Measurements from ENCODE around the gene TUT1. TPM values are rescaled to one million over a fixed set of nuclear protein-coding genes. Genes with fewer than 3 reads are reported as not detected.
A peak's percentile ranks its signal among the peaks of the same experiment; 100 is the strongest.

The TUT1 gene
- total RNA-seq, 4 donors from 2014 or later, result 13.7 to 20.0 (median 16.1) TPM

DNA sequence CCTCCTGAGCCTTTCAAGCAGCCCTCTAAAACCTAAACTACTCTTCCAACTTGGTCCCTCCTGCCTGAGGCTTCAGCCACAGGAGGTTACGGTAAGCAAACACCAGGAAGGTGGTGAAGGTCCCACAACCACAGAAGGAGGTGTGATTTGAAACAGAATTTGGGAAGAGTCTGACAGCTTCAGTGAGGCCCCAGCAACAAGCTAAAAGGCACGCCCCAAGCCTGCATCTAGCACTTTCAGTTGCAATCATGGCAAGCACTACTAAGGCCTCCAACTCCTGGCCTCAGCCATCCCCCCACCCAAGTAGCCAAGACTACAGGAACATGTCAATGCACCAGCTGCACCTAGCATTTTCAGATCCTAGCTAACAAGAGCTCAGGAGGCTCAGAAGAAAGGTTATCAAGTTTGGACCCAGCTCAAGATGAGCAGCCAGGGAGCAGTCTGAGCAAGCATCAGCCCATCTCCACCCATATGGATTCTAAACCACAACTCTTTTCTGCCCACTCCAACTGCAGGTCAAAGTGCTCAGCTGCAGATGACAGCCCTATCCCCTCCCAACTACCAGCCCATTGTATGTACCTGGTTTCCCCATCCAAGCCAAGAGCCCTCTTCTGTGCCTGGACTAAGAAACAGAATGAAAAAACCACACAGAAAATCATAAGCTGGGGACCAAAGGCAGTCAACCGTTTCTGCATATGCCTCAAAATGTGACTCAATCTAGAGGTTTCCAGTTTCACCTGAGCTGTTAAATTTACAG is 34.3 kb downstream of the TUT1 start:
- WGBS, 2 donors, result 49 to 63% methylated on average over 3 of the region's 3 CpGs
- Histone ChIP-seq H3K4me1 (peaks cover 61 to 71% of the 10 kb centered on the region in 2 donors), H3K27ac (peak overlapping the region; percentile 83 to 96 (median 91)), H3K27me3 (no peaks in the 10 kb centered on the region), H3K36me3 (peaks cover 16 to 20% of the 10 kb centered on the region in 2 donors), H3K9me3 (no peaks in the 10 kb centered on the region), H3K4me3 (replicated peaks in 1 of 3) (no peak overlapping the region)
- TF ChIP-seq, protein P1, sequence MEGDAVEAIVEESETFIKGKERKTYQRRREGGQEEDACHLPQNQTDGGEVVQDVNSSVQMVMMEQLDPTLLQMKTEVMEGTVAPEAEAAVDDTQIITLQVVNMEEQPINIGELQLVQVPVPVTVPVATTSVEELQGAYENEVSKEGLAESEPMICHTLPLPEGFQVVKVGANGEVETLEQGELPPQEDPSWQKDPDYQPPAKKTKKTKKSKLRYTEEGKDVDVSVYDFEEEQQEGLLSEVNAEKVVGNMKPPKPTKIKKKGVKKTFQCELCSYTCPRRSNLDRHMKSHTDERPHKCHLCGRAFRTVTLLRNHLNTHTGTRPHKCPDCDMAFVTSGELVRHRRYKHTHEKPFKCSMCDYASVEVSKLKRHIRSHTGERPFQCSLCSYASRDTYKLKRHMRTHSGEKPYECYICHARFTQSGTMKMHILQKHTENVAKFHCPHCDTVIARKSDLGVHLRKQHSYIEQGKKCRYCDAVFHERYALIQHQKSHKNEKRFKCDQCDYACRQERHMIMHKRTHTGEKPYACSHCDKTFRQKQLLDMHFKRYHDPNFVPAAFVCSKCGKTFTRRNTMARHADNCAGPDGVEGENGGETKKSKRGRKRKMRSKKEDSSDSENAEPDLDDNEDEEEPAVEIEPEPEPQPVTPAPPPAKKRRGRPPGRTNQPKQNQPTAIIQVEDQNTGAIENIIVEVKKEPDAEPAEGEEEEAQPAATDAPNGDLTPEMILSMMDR (IDR thresholded peaks at IDR 0.05), result no peak
- no peak for TF ChIP-seq POLR2A (IDR thresholded peaks at IDR 0.05)
- intact Hi-C loops (cut with DNase I), result no loop called here
- no peak for DNase-seq

DNA sequence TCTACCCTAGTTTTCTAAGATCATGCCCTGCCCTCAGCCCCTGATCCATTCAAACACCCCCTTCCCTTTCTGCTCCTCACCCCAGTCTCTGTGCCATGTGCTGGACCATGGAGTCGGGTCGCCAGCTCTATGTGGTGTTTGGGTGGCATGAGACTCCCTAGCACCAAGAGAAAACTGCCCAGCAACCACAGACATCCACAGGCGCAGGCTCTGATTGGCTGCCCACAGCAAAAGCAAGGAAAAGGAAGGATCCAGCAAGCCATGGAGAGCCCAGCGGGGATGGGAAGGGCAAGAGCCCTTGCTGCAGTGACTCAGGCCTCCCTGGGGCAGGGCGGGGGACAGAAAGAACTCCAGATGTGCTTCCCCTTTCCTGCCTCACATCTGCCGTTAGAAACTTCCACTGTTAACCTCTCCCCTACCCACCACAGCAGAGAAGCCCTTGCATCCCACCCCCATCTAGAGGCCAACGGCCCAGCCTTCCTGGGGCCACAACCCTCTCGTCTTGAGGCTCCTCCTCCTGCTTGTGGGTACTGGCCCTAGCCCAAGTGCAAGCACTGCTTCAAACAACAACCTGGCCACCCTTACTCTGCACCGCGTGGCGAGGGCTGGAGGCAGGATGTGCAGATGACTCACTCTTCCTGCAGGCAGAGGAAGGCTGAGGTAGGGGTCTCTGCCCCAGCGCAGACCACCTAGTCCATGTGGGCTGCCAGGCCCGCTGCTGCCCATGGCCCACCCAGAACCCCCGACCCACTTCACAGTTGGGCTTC is 35.0 kb downstream of the TUT1 start:
- H3K9me3 ChIP-seq, result no peaks in the 10 kb centered on the region
- WGBS, 2 donors, result 10 to 13% methylated on average over 13 to 14 of the region's 14 CpGs
- peaks cover 69 to 79% of the 10 kb centered on the region in 2 donors for H3K4me1 ChIP-seq
- peak overlapping the region; percentile 83 to 96 (median 91) for H3K27ac ChIP-seq
- H3K27me3 ChIP-seq, result no peaks in the 10 kb centered on the region
- intact Hi-C loops (cut with DNase I), result no loop called here
- peak; percentile 93 to 96 for DNase-seq
- TF ChIP-seq, protein P1 (IDR thresholded peaks at IDR 0.05), result peak in 1 of 6 experiments; percentile 13
- TF ChIP-seq POLR2A (IDR thresholded peaks at IDR 0.05), result peak in 1 of 2 donors; percentile 46
- no peak overlapping the region for H3K4me3 ChIP-seq (replicated peaks in 1 of 3)
- H3K36me3 ChIP-seq, result peaks cover 16 to 20% of the 10 kb centered on the region in 2 donors

DNA sequence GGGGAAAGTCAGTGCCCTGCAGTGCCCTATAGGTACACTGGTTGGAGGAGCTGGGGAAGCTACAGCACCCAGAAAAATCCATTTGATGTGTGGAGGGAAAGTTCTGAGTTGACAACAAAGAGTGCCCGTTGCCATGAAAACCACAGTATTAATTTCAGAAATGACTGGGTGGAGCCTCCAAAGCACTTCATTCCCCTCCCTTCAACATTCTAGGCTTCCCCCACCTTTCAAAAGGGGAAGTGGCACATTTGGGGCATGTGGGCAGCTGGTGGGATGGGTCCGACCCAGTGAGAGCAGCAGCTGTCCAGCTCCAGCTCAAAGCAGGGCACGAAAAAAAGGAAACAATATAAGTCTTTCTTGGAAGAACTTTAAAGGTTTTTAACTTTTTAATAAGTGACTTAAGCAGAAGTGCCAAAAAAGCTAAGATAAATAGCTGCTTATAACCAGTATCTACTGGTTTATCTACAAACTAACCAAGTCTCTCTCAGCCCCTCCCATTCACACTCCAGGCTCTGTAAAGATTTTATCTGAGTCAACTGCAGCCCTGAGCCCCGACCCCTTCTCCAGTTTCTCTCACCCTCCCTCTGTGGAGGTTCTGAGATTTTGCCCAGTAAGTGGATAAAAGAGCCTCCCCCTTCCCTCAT is 35.7 kb downstream of the TUT1 start:
- peak in 1 of 2 donors; percentile 36 for DNase-seq
- peaks cover 66 to 80% of the 10 kb centered on the region in 2 donors for H3K4me1 ChIP-seq

DNA sequence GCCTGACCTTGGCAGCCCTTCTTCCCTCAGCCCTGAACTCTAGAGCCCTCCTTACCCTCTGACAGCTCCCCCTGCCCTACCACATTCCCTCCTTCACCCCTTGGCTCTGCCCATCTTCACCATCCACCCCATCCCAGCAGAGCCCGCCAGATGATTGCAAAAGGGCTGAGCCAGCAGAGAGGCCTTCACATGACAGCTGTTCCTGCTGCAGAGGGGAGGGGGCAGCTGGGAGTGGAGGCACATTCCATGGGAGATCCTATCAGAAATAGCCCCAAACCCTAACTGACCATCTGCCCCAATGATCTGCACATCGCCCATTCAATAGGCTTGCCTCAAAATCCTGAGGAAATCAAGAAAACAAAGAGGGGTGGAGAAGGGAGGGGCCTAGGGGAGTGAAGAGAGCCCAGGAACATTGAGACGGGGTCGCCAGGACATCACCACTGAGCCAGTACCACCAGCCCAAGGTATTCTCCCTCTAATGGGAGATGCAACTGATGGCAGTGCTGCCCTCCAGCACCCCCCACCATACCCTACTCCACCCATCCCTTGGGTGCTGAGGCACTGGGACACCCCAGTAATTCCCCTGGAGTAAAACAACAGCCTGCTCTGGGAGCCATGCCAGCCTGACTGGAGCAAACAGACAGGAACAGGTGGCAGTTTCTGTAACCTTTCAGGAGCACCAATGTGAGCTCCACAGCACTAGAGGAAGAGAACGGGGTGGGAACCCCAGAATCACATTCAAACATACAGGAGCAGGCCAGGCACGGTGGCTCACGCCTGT is 36.7 kb downstream of the TUT1 start:
- Histone ChIP-seq H3K27me3 (no peaks in the 10 kb centered on the region), H3K27ac (peak overlapping the region; percentile 83 to 96 (median 91)), H3K9me3 (no peaks in the 10 kb centered on the region), H3K4me1 (peaks cover 68 to 81% of the 10 kb centered on the region in 2 donors), H3K4me3 (replicated peaks in 1 of 3) (no peak overlapping the region), H3K36me3 (peaks cover 10 to 14% of the 10 kb centered on the region in 2 donors)
- 74 to 80% methylated on average over 7 of the region's 7 CpGs for WGBS, 2 donors
- TF ChIP-seq, protein P1 (IDR thresholded peaks at IDR 0.05), result no peak
- no peak for TF ChIP-seq POLR2A (IDR thresholded peaks at IDR 0.05)
- DNase-seq, result peak; percentile 82 to 89
- intact Hi-C loops (cut with DNase I), result no loop called here

More for the DNA sequence above, 35.7 kb downstream of the TUT1 start:
- H3K36me3 ChIP-seq, result peaks cover 16 to 20% of the 10 kb centered on the region in 2 donors
- TF ChIP-seq POLR2A (IDR thresholded peaks at IDR 0.05), result no peak
- TF ChIP-seq, protein P1 (IDR thresholded peaks at IDR 0.05), result no peak
- H3K27ac ChIP-seq, result peak overlapping the region; percentile 83 to 96 (median 91)
- intact Hi-C loops (cut with DNase I), result no loop called here
- H3K9me3 ChIP-seq, result no peaks in the 10 kb centered on the region
- WGBS, 2 donors, result 25 to 32% methylated on average over 4 of the region's 4 CpGs
- no peak overlapping the region for H3K4me3 ChIP-seq (replicated peaks in 1 of 3)
- no peaks in the 10 kb centered on the region for H3K27me3 ChIP-seq

Data from thyroid gland (tissue), 4 donors.